ENCODE results near the gene LRIT3.

DNA sequence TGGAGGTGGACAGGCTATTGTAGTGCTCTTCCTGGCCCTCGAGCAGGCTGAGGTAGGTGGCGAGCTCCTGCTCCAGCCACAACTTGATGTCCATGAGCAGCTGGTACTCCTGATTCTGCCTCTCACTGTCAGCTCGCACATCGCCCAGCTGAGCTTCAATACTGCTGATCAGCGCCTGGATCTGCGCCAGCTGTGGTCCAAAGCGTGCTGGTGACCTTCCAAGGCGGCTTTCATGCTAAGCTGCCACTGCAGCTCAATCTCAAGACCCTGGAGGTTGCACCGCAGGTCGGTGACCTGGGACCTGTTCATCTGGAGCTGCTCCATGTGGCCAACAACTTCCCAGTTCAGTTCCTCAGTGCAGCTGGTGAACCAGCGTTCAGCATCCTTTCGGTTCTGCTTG lies 31.2 kb downstream of the LRIT3 start:
- TF ChIP-seq EZH2 (IDR thresholded peaks at IDR 0.05; ENCODE audit: low read depth, low read length, severe bottlenecking) (no peak), POLR2A (IDR thresholded peaks at IDR 0.05; ENCODE audit: control extremely low read depth in 1 of 2, low read depth in 2 of 2, low read length in 2 of 2) (no peak), SP4 (IDR thresholded peaks at IDR 0.05; ENCODE audit: low read length) (no peak), CTCF (IDR thresholded peaks at IDR 0.05; ENCODE audit: control extremely low read depth in 1 of 3, insufficient read depth in 1 of 3, low read depth in 1 of 3, low read length in 3 of 3) (no peak), CBX5 (IDR thresholded peaks at IDR 0.05; ENCODE audit: low read depth, low read length) (no peak), TCF12 (IDR thresholded peaks at IDR 0.05; ENCODE audit: low read depth, low read length) (no peak)

All from H1 (cell line).